ENCODE measurements around the gene OPRD1. TPM values are rescaled to one million over a fixed set of nuclear protein-coding genes. Genes with fewer than 3 reads are reported as not detected.

Gene OPRD1
- total RNA-seq, 4 donors from 2014 or later = not detected

DNA sequence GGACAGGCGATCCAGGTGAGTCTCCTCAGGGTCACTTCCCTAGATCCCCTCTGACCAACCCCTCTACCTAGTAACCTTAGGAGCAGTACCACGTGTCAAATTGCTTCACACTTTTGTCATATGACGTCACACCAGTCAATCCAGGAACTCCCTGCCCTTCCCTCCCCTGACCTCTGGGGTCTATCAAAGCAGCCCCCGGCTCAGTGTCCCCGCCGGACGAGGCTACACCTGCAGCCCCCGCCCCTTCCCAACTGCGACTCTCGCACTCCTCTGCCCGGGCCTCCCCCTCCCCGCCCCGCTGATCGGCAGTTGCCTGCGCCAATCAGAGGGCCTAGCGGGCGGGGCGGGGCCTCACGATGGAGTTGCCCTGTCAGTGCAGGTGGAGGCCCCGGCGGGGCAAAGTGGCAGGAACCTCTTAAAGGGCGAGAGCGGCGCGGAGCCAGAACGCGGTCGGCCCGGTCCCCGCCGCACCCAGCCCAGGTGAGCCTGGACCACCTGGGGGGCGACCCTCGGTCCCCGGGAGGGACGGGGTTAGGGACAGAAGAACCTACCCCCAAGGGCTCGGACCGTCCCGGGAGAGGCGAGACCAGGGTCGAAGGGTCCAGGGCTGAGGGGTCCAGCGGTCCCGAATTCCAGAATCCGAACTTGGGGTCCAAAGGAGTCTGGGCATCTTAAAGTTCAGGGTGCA is 74.9 kb downstream of the OPRD1 start:
- intact Hi-C loops (cut with DNase I; ENCODE audit: low total_unique reads) = no loop called here
- 1 to 3% methylated on average over 22 to 43 of the region's 43 CpGs for WGBS, 2 donors
- peak; percentile 76 to 97 for DNase-seq (ENCODE audit: low spot score in 2 of 2)
- TF ChIP-seq, protein P1, sequence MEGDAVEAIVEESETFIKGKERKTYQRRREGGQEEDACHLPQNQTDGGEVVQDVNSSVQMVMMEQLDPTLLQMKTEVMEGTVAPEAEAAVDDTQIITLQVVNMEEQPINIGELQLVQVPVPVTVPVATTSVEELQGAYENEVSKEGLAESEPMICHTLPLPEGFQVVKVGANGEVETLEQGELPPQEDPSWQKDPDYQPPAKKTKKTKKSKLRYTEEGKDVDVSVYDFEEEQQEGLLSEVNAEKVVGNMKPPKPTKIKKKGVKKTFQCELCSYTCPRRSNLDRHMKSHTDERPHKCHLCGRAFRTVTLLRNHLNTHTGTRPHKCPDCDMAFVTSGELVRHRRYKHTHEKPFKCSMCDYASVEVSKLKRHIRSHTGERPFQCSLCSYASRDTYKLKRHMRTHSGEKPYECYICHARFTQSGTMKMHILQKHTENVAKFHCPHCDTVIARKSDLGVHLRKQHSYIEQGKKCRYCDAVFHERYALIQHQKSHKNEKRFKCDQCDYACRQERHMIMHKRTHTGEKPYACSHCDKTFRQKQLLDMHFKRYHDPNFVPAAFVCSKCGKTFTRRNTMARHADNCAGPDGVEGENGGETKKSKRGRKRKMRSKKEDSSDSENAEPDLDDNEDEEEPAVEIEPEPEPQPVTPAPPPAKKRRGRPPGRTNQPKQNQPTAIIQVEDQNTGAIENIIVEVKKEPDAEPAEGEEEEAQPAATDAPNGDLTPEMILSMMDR (IDR thresholded peaks at IDR 0.05) = no peak
- TF ChIP-seq POLR2A (IDR thresholded peaks at IDR 0.05) = no peak
- H3K4me3 ChIP-seq (ENCODE audit: low read depth, poor library complexity, severe bottlenecking) = peak overlapping the region; percentile 71

DNA sequence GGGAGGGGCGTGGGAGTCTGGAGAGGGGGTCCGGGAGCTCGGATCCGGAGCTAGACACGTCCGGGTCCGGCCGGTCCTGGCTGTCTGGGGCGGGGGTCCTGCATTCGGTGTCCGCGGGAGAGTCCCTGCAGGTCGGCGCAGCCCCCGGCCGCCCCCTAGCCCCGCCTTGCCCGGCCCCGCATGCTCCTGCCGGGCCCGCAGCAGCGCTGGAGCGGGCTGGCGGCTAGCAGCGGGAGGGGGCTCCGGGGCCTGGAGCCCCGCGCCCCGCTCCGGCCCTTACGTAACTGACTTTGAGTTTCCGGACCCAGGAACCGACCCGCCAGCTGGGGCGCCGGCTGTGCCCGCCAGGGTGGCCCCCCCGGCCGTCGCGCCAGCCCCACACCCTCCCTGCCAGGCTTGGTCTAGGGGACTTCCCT is 75.5 kb downstream of the OPRD1 start:
- peak overlapping the region; percentile 71 for H3K4me3 ChIP-seq (ENCODE audit: low read depth, poor library complexity, severe bottlenecking)
- WGBS, 2 donors = 0 to 3% methylated on average over 16 of the region's 41 CpGs
- intact Hi-C loops (cut with DNase I; ENCODE audit: low total_unique reads) = no loop called here
- DNase-seq (ENCODE audit: low spot score in 2 of 2) = peak in 1 of 2 donors; percentile 88
- TF ChIP-seq POLR2A (IDR thresholded peaks at IDR 0.05) = no peak
- TF ChIP-seq, protein P1 (IDR thresholded peaks at IDR 0.05) = no peak

DNA sequence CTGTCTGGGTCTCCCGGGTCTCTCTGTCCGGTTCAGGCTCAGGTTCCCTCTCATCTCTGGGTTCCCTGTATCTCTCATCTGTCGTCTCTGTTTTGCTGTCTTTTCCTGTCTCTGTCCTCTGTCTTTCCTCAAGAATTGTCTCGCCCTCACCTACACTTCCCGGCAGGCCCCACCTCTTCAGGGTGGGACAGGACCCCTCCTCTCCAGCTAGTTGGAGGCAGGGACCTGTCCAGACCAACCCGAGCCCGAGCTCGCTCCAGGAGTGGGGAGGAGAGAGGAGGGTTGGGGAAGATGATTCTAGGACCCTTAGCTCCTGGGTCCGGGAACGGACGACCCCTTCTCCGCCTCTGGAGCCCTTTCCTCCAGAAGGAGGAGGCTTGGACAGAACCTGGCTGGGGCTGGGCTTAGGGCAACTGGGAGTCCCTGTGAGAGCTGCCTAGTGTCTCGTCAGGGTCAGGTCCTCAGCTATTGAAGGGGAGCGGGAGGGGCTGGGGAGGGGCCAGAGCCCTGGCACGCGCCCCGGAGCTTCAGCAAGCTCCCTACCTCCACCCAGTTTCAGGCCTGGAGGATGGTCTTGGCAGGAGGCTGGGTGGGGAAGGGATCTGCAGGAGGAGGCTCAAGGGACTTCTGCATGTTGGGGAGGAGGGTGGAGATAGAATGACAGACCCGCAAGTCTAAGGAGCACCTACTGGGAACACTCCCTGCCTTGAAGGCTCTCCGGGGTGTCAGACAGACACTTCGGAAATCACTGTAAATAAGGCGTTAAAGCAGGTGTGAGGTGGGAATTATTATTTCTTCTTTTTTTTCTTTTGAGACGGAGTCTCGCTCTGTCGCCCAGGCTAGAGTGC is 76.1 kb downstream of the OPRD1 start:
- TF ChIP-seq, protein P1 (IDR thresholded peaks at IDR 0.05) = no peak
- no peak for TF ChIP-seq POLR2A (IDR thresholded peaks at IDR 0.05)
- intact Hi-C loops (cut with DNase I; ENCODE audit: low total_unique reads) = no loop called here
- DNase-seq (ENCODE audit: low spot score in 2 of 2) = no peak
- WGBS, 2 donors = 23 to 32% methylated on average over 23 to 24 of the region's 24 CpGs
- H3K4me3 ChIP-seq (ENCODE audit: low read depth, poor library complexity, severe bottlenecking) = peak overlapping the region; percentile 71

DNA sequence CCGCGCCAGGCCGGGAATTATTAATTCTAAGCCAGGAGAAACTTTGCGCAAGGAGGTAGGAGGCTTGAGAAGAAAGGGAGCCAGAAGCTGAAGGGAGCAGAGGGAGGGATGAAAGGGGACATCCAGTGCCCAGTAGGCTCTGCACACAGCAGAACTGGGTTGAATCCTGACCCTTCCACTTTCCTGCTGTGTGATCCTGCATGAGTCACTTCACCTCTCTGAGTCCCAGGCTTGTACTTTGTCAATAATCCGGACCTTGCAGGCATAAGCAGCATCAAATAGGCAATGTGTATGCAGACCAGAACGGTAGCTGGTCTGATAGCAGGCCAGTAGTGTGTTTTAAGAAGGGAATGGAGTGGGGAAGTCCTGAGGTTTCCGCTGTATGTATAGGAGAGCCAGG is 76.9 kb downstream of the OPRD1 start:
- intact Hi-C loops (cut with DNase I; ENCODE audit: low total_unique reads) = no loop called here
- TF ChIP-seq, protein P1 (IDR thresholded peaks at IDR 0.05) = no peak
- TF ChIP-seq POLR2A (IDR thresholded peaks at IDR 0.05) = no peak
- H3K4me3 ChIP-seq (ENCODE audit: low read depth, poor library complexity, severe bottlenecking) = no peak overlapping the region
- 95 to 96% methylated on average over 7 of the region's 7 CpGs for WGBS, 2 donors
- no peak for DNase-seq (ENCODE audit: low spot score in 2 of 2)

DNA sequence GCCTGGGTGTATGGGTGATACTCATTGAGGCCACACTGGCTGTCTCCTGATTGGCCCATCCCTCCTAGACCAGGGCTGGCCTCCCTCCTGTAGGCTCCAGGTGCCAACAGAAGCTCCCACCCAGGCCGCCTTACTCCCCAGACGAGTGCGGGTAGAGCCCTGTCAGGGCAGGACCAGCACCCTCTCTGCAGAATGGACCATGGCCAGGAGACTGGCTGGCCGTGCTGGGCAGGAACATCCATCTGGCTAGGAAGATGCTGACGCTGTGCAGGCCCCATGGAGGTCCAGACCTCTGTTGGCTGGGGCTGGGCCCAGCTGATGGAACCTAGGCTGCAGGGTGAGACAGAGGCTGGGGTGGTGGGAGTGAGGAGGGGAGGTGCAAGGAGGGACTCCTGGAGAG is 77.4 kb downstream of the OPRD1 start:
- no peak overlapping the region for H3K4me3 ChIP-seq (ENCODE audit: low read depth, poor library complexity, severe bottlenecking)
- TF ChIP-seq, protein P1 (IDR thresholded peaks at IDR 0.05) = no peak
- no peak for TF ChIP-seq POLR2A (IDR thresholded peaks at IDR 0.05)
- intact Hi-C loops (cut with DNase I; ENCODE audit: low total_unique reads) = no loop called here
- no peak for DNase-seq (ENCODE audit: low spot score in 2 of 2)
- 60 to 67% methylated on average over 1 to 5 of the region's 5 CpGs for WGBS, 2 donors

Data from lower leg skin (tissue), 4 donors.